Lung (tissue), 12 donors: ENCODE measurements around the gene ZNF841. TPM values are rescaled to one million over a fixed set of nuclear protein-coding genes. Genes with fewer than 3 reads are reported as not detected.

Experiments used
- ATAC-seq: fragments of 200-7000 bp; cut with Tn5 transposase; one replicate; pipeline ENCODE4 v1.9.1; 2020; ENCODE audit warnings: moderate number of reproducible peaks; ENCODE audit not compliant: insufficient read depth, low FRiP score
- DNase-seq, 3 donors: peaks; one replicate each; pipeline ENCODE4 v3.0.0-alpha.2; 2013 to 2017
- H3K27ac ChIP-seq, 2 donors: one replicate each; pipeline ENCODE4 v1.5.1; 2013; ENCODE audit warnings: mild to moderate bottlenecking in 2 of 2, moderate library complexity in 2 of 2, control low read depth in 1 of 2, inconsistent platforms in 1 of 2, low read depth in 1 of 2, low read length in 1 of 2
- H3K27me3 ChIP-seq, 3 donors: one replicate each; pipeline ENCODE4 v1.5.1; 2013; ENCODE audit warnings: low read length in 2 of 3; ENCODE audit not compliant: control insufficient read depth in 3 of 3, insufficient read depth in 3 of 3
- H3K36me3 ChIP-seq, 4 donors: one replicate each; pipeline ENCODE4 v1.5.1; 2013; ENCODE audit warnings: low read length in 4 of 4, mild to moderate bottlenecking in 1 of 4, moderate library complexity in 1 of 4; ENCODE audit not compliant: control insufficient read depth in 4 of 4, insufficient read depth in 4 of 4
- H3K4me1 ChIP-seq, 5 donors: one replicate each; pipeline ENCODE4 v1.5.1; 2013; ENCODE audit warnings: low read length in 5 of 5, mild to moderate bottlenecking in 2 of 5, moderate library complexity in 1 of 5; ENCODE audit not compliant: control insufficient read depth in 5 of 5, insufficient read depth in 5 of 5
- H3K4me3 ChIP-seq: one replicate; pipeline ENCODE4 v1.5.1; 2013; ENCODE audit warnings: mild to moderate bottlenecking, control low read depth, moderate library complexity
- H3K9ac ChIP-seq, 2 donors: one replicate each; pipeline ENCODE4 v1.5.1; 2013; ENCODE audit warnings: low read length in 2 of 2, control low read depth in 1 of 2; ENCODE audit not compliant: insufficient read depth in 1 of 2
- H3K9me3 ChIP-seq, 4 donors: one replicate each; pipeline ENCODE4 v1.5.1; 2013; ENCODE audit warnings: low read length in 3 of 4, mild to moderate bottlenecking in 1 of 4, moderate library complexity in 1 of 4; ENCODE audit not compliant: control insufficient read depth in 4 of 4, insufficient read depth in 3 of 4
- CTCF ChIP-seq: IDR thresholded peaks from 2 replicates; pipeline ENCODE4 v1.5.1; 2012; ENCODE audit warnings: mild to moderate bottlenecking; ENCODE audit errors: control extremely low read depth, extremely low read depth
- WGBS, 2 donors: extraction: QIAGEN DNeasy Blood & Tissue Kit; methylation state at CpG; one replicate each; pipeline ENCODE4 v1.1.7; 2013; 5-methylcytosine and 5-hydroxymethylcytosine counted together
- polyA plus RNA-seq, 2 donors: library from polyadenylated mRNA; stranded (reverse); fragments of 200-250 nt; gene quantifications; one replicate each; pipeline ENCODE4 v1.2.1, GENCODE V29; 2013
- total RNA-seq, 2 donors: library from RNA; depleted of rRNA in 1 of 2; stranded (reverse); fragments of >200 nt in 1 of 2; gene quantifications; one replicate each; pipeline ENCODE4 v1.2.1, GENCODE V29; 2014 to 2021
- donor health status: control.
- donor health status: control.
- donor health status: Bipolar disorder and iron deficiency.
- donor health status: healthy.
- donor health status: DM: yes; HTN: yes; CAD: no.

Gene ZNF841
- total and polyA plus RNA-seq, 4 donors: 5.5 to 30.4 (median 15.8) TPM

DNA sequence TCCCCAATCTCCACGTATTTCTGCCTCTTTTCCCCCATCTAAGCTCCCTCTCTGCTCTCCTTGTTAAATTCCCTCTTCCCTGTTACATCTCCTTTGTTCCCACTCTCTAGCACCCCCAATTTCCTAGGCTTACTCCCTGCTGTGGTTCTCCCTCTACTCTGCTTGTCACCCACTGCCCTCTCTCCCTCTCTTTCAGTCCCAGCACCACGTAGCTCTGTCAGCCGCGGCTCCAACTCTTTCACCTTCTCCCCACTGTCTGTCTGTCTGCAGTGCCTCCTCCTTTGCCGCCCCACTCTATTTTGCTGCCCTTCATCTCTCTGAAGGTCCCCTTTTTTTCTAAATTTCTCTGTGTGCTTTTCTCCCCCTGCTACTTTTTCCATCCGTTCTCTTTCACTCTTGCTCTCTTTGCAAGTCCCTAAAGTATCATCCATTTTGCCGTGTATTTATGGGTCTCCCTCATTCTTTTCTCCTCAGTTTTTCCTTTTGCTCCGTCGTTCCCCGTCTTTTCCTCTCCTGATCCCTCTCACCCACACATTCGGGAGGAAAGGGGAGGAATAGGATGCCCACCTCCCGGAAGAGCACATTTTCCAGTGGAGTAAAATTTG lies 937 bp downstream of the ZNF841 start:
- peaks cover 0 to 27% (median 13%) of the 10 kb centered on the region in 4 donors for H3K36me3 ChIP-seq
- no peak for DNase-seq
- no peaks in the 10 kb centered on the region for H3K27me3 ChIP-seq
- WGBS, 2 donors: 11 to 19% methylated on average over 12 of the region's 12 CpGs
- no peak for TF ChIP-seq CTCF
- peak overlapping the region in 1 of 2 donors; percentile 70 for H3K27ac ChIP-seq
- peaks cover 0 to 14% (median 5%) of the 10 kb centered on the region in 5 donors for H3K4me1 ChIP-seq
- ATAC-seq: no peak
- peak overlapping the region; percentile 48 to 96 for H3K9ac ChIP-seq
- peaks cover 2 to 20% (median 5%) of the 10 kb centered on the region in 4 donors for H3K9me3 ChIP-seq
- H3K4me3 ChIP-seq: peak overlapping the region; percentile 94

DNA sequence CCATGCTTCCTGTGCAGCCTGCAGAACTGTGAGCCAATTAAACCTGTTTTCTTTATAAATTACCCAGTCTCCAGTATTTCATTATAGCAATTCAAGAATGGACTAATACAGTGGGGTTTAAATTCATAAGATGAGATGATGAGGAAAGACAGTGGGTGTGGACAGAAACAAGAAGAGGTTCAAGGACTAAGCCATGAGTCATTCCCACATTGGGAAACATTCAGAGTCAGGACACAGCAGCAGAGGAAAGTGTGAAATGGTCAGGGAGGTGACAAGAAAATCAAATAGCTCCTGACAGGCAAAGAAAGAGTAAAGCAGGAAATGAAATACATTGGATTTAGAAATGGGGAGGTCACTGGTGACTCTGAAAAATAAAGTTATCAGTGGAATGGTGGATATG lies 9.1 kb downstream of the ZNF841 start:
- Histone ChIP-seq H3K9ac (no peak overlapping the region), H3K27me3 (no peaks in the 10 kb centered on the region), H3K4me3 (no peak overlapping the region), H3K36me3 (peaks cover 22 to 63% (median 36%) of the 10 kb centered on the region in 4 donors), H3K27ac (no peak overlapping the region), H3K4me1 (peaks cover 0 to 2% (median 0%) of the 10 kb centered on the region in 5 donors), H3K9me3 (peaks cover 0 to 36% (median 3%) of the 10 kb centered on the region in 4 donors)
- DNase-seq (no peak), ATAC-seq (no peak)
- no peak for TF ChIP-seq CTCF

DNA sequence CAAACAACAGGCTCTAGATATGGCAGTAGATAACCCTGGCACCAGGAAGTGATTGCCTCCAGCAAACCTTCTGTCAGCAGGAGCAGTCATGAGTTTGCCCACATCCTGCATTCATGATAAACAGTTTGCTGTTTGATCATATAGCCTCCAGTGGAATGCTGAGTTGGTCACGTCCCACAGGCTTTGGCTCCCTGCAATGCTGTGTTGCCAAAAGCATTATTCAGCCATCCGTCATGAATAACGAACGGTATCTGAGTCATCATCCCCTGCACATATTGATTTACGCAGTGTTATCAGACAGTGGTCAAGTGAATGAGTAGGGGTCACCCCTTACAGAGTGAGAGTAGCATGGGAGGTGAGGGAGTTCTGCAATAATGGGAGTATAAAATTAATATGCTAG lies 25.1 kb downstream of the ZNF841 start:
- Histone ChIP-seq H3K9ac (no peak overlapping the region), H3K27me3 (no peaks in the 10 kb centered on the region), H3K9me3 (peaks cover 26 to 50% (median 42%) of the 10 kb centered on the region in 4 donors), H3K4me3 (no peak overlapping the region), H3K4me1 (no peaks in the 10 kb centered on the region), H3K27ac (no peak overlapping the region), H3K36me3 (peaks cover 49 to 90% (median 60%) of the 10 kb centered on the region in 4 donors)
- WGBS, 2 donors: 97 to 98% methylated on average over 5 of the region's 5 CpGs
- no peak for TF ChIP-seq CTCF
- ATAC-seq: no peak
- DNase-seq: no peak

DNA sequence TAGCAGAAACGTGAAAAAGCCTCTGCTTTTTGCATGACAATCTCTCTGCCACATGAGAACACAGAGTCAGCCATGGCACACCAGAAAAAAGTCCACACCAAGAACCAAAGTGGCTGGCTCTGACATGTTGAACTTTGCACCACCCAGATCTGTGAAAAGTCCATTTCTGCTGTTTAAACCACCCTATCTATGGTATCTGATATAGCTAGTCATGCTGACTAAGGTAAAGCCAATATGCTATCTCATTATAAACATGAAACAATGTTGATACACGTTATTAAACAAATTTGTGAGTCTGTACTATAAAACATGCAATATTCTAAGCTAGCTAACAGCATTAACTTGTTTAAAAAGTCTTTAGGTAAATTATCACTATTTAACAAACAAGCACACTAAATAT lies 25.9 kb downstream of the ZNF841 start:
- no peak for DNase-seq
- 89 to 100% methylated on average over 2 of the region's 2 CpGs for WGBS, 2 donors

More for the DNA sequence above, 25.9 kb downstream of the ZNF841 start:
- ATAC-seq: no peak
- no peaks in the 10 kb centered on the region for H3K4me1 ChIP-seq
- TF ChIP-seq CTCF: no peak
- no peak overlapping the region for H3K4me3 ChIP-seq
- no peak overlapping the region for H3K9ac ChIP-seq
- no peak overlapping the region for H3K27ac ChIP-seq
- peaks cover 45 to 89% (median 59%) of the 10 kb centered on the region in 4 donors for H3K36me3 ChIP-seq
- no peaks in the 10 kb centered on the region for H3K27me3 ChIP-seq
- peaks cover 31 to 58% (median 40%) of the 10 kb centered on the region in 4 donors for H3K9me3 ChIP-seq
